ENCODE results near the gene LIG1. TPM values are rescaled to one million over a fixed set of nuclear protein-coding genes. Genes with fewer than 3 reads are reported as not detected.

The LIG1 gene
- total and polyA plus RNA-seq, 9 of the 15 experiments (the other 6 are each of a cell fraction or from before 2014, with no cell fraction given): 9.6 to 114 (median 71.1) TPM

DNA sequence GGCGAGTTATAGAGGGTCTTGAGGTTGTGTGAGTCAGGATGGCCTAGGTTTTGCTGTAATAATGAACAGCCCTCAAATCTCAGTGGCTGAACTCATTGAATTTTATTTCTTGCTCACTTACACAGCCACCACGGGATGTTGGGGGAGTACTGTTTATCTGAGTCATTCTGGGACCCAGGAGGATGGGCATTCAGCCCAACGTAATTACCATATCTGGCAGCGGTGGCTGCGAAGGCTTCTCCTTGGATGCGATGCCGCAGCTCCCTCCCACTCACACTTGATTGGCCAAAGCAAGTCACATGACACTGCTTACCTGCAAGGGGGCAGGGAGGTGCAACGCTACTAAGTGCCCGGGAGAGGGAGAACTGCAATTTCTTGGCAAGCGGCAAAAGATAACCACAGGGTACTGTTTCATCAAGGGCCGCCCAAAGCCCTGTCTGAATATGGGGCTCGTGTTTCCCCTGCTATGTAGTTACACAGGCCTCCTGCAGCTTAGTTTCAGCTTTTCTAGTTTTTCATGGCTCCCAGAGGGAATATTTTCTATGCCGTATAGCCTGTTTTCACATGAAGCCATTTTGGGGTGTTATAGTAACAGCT lies 20.2 kb upstream of the LIG1 start (continued):
- TF ChIP-seq, protein P1, sequence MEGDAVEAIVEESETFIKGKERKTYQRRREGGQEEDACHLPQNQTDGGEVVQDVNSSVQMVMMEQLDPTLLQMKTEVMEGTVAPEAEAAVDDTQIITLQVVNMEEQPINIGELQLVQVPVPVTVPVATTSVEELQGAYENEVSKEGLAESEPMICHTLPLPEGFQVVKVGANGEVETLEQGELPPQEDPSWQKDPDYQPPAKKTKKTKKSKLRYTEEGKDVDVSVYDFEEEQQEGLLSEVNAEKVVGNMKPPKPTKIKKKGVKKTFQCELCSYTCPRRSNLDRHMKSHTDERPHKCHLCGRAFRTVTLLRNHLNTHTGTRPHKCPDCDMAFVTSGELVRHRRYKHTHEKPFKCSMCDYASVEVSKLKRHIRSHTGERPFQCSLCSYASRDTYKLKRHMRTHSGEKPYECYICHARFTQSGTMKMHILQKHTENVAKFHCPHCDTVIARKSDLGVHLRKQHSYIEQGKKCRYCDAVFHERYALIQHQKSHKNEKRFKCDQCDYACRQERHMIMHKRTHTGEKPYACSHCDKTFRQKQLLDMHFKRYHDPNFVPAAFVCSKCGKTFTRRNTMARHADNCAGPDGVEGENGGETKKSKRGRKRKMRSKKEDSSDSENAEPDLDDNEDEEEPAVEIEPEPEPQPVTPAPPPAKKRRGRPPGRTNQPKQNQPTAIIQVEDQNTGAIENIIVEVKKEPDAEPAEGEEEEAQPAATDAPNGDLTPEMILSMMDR (IDR thresholded peaks at IDR 0.05 in 2 of 3, conservative IDR thresholded peaks at IDR 0.05 in 1 of 3; ENCODE audit: insufficient read depth in 2 of 3, low read depth in 1 of 3, low read length in 3 of 3): peak; percentile 50 to 60 (median 57)
- TF ChIP-seq PHF21A (IDR thresholded peaks at IDR 0.05; ENCODE audit: borderline replicate concordance, low read depth) (peak; percentile 32; the same call in 1 of the 2 replicates), NFYB (IDR thresholded peaks at IDR 0.05; ENCODE audit: extremely low read depth, insufficient read length) (peak; percentile 98), SP1 (CRISPR knock-in tag; IDR thresholded peaks at IDR 0.05) (no peak; the same call in 1 of the 2 replicates), WHSC1 (IDR thresholded peaks at IDR 0.05; ENCODE audit: low read length) (no peak), KHSRP (IDR thresholded peaks at IDR 0.05) (no peak), SRF (CRISPR knock-in tag; IDR thresholded peaks at IDR 0.05) (peak in 1 of 2 experiments; percentile 90; a peak in 2 of 4 replicates), L3MBTL2 (IDR thresholded peaks at IDR 0.05) (peak; percentile 42), MTA3 (IDR thresholded peaks at IDR 0.05; ENCODE audit: borderline replicate concordance) (no peak), MAFF (IDR thresholded peaks at IDR 0.05; ENCODE audit: low read length) (peak; percentile 42; the same call in 1 of the 2 replicates), JUND (IDR thresholded peaks at IDR 0.05; ENCODE audit: borderline replicate concordance, low read depth, low read length) (peak; percentile 69), JUND (tag; IDR thresholded peaks at IDR 0.05; ENCODE audit: borderline replicate concordance, low read depth, low read length) (no peak; the same call in 2 of the 3 replicates), CBFA2T2 (conservative IDR thresholded peaks at IDR 0.05) (peak; percentile 71), MBD2 (IDR thresholded peaks at IDR 0.05; ENCODE audit: borderline replicate concordance, low read depth) (0 out of 2 replicates have a peak, but pooled peaks have one; percentile 33), PCBP1 (IDR thresholded peaks at IDR 0.05; ENCODE audit: low read depth, low read length, poor library complexity, severe bottlenecking) (no peak), DPF2 (IDR thresholded peaks at IDR 0.05) (0 out of 2 replicates have a peak, but pooled peaks have one; percentile 36), IRF2 (CRISPR knock-in tag; IDR thresholded peaks at IDR 0.05) (no peak), ZEB2 (IDR thresholded peaks at IDR 0.05) (0 out of 2 replicates have a peak, but pooled peaks have one; percentile 27)
- TF ChIP-seq, protein P2, sequence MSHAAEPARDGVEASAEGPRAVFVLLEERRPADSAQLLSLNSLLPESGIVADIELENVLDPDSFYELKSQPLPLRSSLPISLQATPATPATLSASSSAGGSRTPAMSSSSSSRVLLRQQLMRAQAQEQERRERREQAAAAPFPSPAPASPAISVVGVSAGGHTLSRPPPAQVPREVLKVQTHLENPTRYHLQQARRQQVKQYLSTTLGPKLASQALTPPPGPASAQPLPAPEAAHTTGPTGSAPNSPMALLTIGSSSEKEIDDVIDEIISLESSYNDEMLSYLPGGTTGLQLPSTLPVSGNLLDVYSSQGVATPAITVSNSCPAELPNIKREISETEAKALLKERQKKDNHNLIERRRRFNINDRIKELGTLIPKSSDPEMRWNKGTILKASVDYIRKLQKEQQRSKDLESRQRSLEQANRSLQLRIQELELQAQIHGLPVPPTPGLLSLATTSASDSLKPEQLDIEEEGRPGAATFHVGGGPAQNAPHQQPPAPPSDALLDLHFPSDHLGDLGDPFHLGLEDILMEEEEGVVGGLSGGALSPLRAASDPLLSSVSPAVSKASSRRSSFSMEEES (CRISPR knock-in tag; IDR thresholded peaks at IDR 0.05): peak; percentile 92
- TF ChIP-seq, protein P3, sequence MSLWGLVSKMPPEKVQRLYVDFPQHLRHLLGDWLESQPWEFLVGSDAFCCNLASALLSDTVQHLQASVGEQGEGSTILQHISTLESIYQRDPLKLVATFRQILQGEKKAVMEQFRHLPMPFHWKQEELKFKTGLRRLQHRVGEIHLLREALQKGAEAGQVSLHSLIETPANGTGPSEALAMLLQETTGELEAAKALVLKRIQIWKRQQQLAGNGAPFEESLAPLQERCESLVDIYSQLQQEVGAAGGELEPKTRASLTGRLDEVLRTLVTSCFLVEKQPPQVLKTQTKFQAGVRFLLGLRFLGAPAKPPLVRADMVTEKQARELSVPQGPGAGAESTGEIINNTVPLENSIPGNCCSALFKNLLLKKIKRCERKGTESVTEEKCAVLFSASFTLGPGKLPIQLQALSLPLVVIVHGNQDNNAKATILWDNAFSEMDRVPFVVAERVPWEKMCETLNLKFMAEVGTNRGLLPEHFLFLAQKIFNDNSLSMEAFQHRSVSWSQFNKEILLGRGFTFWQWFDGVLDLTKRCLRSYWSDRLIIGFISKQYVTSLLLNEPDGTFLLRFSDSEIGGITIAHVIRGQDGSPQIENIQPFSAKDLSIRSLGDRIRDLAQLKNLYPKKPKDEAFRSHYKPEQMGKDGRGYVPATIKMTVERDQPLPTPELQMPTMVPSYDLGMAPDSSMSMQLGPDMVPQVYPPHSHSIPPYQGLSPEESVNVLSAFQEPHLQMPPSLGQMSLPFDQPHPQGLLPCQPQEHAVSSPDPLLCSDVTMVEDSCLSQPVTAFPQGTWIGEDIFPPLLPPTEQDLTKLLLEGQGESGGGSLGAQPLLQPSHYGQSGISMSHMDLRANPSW (CRISPR knock-in tag; IDR thresholded peaks at IDR 0.05): peak; percentile 61; the same call in 1 of the 2 replicates

Data from K562 (cell line).